ENCODE data around the gene IGHMBP2. TPM values are rescaled to one million over a fixed set of nuclear protein-coding genes. Genes with fewer than 3 reads are reported as not detected.

IGHMBP2 gene
- total and polyA plus RNA-seq, 2 experiments from 2014 or later = 14.3 to 27.7 TPM

- DNase-seq (ENCODE audit: low spot score) = no peak
- Mint-ChIP-seq H3K9me3 (peaks cover 5% of the 10 kb centered on the region), H3K27me3 (ENCODE audit: insufficient read depth, low read depth, poor library complexity) (peaks cover under 1% of the 10 kb centered on the region), H3K27ac (no peak within 1 kb of the TSS), H3K36me3 (ENCODE audit: low read depth) (no peaks in the 10 kb centered on the region), H3K4me1 (peaks cover 7% of the 10 kb centered on the region), H3K4me3 (no peak within 1 kb of the TSS)
- no peaks in the 10 kb centered on the region for H3K36me3 ChIP-seq (ENCODE audit: insufficient read depth)
- H4K20me1 ChIP-seq (replicated peaks; ENCODE audit: insufficient read depth) = no peaks in the 10 kb centered on the region
- H3K27ac ChIP-seq (ENCODE audit: low read depth) = no peak within 1 kb of the TSS
- no peak for ATAC-seq
- H3K4me2 ChIP-seq = no peak within 1 kb of the TSS
- H3K9me2 ChIP-seq (ENCODE audit: insufficient read depth) = no peaks in the 10 kb centered on the region
- no peaks in the 10 kb centered on the region for H3K79me2 ChIP-seq (replicated peaks; ENCODE audit: insufficient read depth)
- H3K27me3 ChIP-seq (ENCODE audit: insufficient read depth) = no peaks in the 10 kb centered on the region
- no peaks in the 10 kb centered on the region for H3F3A ChIP-seq (replicated peaks; ENCODE audit: low read depth)
- H2AFZ ChIP-seq = peak within 1 kb of the TSS; percentile 47; the same call in 1 of the 2 replicates
- H3K4me3 ChIP-seq = no peak within 1 kb of the TSS
- no peaks in the 10 kb centered on the region for H3K4me1 ChIP-seq (ENCODE audit: insufficient read depth)
- TF ChIP-seq ZNF462 (CRISPR knock-in tag; IDR thresholded peaks at IDR 0.05) (no peak), EZH2 (IDR thresholded peaks at IDR 0.05; ENCODE audit: low read depth, unreplicated experiment) (no peak)
These were observed 77.0 kb downstream of the IGHMBP2 start, which contains the start of gene MRGPRD for GRCh38 chr11:68980776-68981065. Gene MRGPRD (minus strand): TSS chr11:68980986. CDS start chr11:68980986, 0 bp downstream.

- Histone ChIP-seq H3K36me3 (ENCODE audit: insufficient read depth) (no peaks in the 10 kb centered on the region), H3K27me3 (ENCODE audit: insufficient read depth) (no peaks in the 10 kb centered on the region), H4K20me1 (replicated peaks; ENCODE audit: insufficient read depth) (no peaks in the 10 kb centered on the region), H2AFZ (no peak overlapping the region), H3K4me3 (no peak overlapping the region), H3K9me2 (ENCODE audit: insufficient read depth) (no peaks in the 10 kb centered on the region), H3K4me2 (no peak overlapping the region), H3K79me2 (replicated peaks; ENCODE audit: insufficient read depth) (no peaks in the 10 kb centered on the region), H3K4me1 (ENCODE audit: insufficient read depth) (no peaks in the 10 kb centered on the region), H3F3A (replicated peaks; ENCODE audit: low read depth) (no peaks in the 10 kb centered on the region), H3K27ac (ENCODE audit: low read depth) (no peak overlapping the region)
- Mint-ChIP-seq H3K27me3 (ENCODE audit: insufficient read depth, low read depth, poor library complexity) (peaks cover 1% of the 10 kb centered on the region), H3K4me1 (peaks cover 7% of the 10 kb centered on the region), H3K9me3 (peaks cover 13% of the 10 kb centered on the region), H3K36me3 (ENCODE audit: low read depth) (no peaks in the 10 kb centered on the region), H3K27ac (no peak overlapping the region), H3K4me3 (no peak overlapping the region)
- DNase-seq (ENCODE audit: low spot score) (no peak), ATAC-seq (no peak)
- TF ChIP-seq NANOG (IDR thresholded peaks at IDR 0.05; ENCODE audit: borderline replicate concordance) = no peak
- TF ChIP-seq ETS1 (IDR thresholded peaks at IDR 0.05) = no peak
- TF ChIP-seq ZNF114 (CRISPR knock-in tag; IDR thresholded peaks at IDR 0.05) = no peak
- no peak for TF ChIP-seq POLR2AphosphoS5 (IDR thresholded peaks at IDR 0.05; ENCODE audit: low read depth)
- TF ChIP-seq JUNB (IDR thresholded peaks at IDR 0.05; ENCODE audit: unreplicated experiment) = no peak
- TF ChIP-seq EZH2phosphoT487 (IDR thresholded peaks at IDR 0.05; ENCODE audit: unreplicated experiment) = no peak
- no peak for TF ChIP-seq CTCF (conservative IDR thresholded peaks at IDR 0.05; ENCODE audit: low read depth in 2 of 2)
These were observed 78.4 kb downstream of the IGHMBP2 start for GRCh38 chr11:68982134-68982533.
